Measurements from ENCODE around the gene MYOCD.

DNA sequence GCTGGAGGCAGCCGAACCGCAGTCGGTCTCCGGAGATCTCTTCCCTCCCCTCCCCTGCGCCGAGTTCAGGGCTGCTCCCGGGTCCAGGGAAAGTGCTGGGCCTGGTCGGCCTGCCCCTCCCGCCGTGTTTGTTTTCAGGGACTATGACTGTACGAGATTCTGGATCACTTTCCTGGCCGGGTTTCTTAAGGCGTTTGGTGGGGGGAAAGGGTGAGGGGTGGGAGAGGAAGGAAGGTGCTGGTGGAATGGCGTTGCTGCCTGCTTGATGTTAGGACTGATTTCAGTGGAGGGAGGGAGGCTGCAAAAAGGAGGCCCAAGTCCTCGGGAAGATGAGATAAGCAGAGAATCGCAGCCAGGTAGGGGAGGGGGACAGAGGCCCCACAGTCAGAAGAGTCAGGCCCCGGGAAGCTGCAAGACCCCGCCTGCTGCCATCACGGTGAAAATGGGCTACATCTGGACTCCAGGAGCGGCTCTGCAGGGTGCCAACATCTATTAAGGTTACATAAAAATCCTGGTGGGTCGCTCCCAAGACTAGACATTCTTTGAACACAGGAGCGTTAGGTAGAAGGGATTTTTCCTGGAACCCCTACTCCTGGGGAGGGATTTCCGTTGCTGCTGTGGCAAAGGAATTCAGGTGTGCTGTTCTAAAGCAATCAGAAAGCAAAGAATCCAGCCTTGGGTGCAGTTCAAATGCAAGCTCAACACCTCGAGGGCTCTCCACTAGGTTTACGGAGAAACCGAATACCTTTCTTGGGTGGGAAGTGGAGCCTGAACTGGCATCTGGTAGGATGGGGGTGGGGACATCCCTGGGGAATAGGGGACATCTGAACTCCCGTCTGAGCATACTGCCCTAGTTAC, 124.8 kb downstream of the MYOCD start:
- TF ChIP-seq SIN3A (IDR thresholded peaks at IDR 0.05; ENCODE audit: borderline replicate concordance, insufficient read depth, low read length): no peak
- TF ChIP-seq POLR2AphosphoS5 (IDR thresholded peaks at IDR 0.05; ENCODE audit: low read depth, low read length): no peak
- no peak for TF ChIP-seq TAF1 (IDR thresholded peaks at IDR 0.05; ENCODE audit: borderline replicate concordance, insufficient read depth, low read length)
- no peak for TF ChIP-seq REST (IDR thresholded peaks at IDR 0.05; ENCODE audit: insufficient read depth in 1 of 2, low read depth in 2 of 2, low read length in 2 of 2)

Data from PFSK-1 (cell line).